ENCODE data around the gene GPBP1L1. TPM values are rescaled to one million over a fixed set of nuclear protein-coding genes. Genes with fewer than 3 reads are reported as not detected.

Gene GPBP1L1
- total and polyA plus RNA-seq, 9 of the 15 experiments (the other 6 are each of a cell fraction or from before 2014, with no cell fraction given) = 86.0 to 216 (median 138) TPM

DNA sequence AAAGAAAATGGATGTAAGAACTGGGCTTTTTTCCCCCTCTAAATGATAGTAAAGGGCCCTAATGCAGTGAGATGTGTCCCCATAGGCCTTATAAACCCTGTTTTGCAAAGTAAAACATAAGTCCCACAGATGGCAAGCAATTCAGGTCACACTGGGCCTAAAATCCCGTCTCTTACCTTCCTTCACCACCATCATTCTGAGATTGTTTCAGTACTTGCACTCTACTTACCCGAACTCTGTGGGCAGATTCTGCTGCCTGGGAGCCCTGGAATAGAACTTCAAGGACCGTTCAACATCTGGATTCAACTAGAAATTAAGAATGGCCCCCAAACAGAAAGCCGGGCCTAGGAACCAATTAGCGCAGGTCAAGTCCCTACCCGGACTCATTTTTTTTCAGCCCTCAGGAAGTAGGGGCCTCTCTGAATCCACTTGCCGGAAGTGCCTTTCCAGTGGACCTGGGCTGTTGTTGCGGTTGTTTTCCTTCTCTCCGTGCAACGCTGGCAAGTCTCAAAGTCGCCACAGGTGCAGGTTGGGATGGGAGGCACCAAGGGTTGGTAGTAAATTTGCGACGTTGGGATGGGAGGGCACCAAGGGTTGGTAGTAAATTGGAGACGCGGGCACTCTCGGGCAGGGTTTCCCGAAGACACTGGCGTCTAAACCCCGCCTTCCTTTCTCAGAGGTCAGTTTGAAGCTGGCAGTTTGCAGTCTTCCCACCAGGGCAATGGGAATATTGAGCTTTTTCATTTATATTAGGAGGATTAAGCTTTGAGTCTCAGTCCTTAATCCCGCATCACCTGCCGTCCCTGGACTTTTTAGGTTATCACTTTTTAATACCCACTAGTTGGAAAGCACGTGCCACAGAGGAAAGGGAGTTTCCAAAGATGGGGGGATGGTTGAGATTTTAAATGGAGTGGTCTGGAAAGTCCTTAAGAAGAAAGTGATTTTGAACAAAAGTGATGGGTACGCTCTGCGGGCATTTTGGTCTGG, 1.7 kb upstream of the GPBP1L1 start, which contains the start of gene TMEM69 (continued):
- TF ChIP-seq, protein P1, sequence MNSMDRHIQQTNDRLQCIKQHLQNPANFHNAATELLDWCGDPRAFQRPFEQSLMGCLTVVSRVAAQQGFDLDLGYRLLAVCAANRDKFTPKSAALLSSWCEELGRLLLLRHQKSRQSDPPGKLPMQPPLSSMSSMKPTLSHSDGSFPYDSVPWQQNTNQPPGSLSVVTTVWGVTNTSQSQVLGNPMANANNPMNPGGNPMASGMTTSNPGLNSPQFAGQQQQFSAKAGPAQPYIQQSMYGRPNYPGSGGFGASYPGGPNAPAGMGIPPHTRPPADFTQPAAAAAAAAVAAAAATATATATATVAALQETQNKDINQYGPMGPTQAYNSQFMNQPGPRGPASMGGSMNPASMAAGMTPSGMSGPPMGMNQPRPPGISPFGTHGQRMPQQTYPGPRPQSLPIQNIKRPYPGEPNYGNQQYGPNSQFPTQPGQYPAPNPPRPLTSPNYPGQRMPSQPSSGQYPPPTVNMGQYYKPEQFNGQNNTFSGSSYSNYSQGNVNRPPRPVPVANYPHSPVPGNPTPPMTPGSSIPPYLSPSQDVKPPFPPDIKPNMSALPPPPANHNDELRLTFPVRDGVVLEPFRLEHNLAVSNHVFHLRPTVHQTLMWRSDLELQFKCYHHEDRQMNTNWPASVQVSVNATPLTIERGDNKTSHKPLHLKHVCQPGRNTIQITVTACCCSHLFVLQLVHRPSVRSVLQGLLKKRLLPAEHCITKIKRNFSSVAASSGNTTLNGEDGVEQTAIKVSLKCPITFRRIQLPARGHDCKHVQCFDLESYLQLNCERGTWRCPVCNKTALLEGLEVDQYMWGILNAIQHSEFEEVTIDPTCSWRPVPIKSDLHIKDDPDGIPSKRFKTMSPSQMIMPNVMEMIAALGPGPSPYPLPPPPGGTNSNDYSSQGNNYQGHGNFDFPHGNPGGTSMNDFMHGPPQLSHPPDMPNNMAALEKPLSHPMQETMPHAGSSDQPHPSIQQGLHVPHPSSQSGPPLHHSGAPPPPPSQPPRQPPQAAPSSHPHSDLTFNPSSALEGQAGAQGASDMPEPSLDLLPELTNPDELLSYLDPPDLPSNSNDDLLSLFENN (IDR thresholded peaks at IDR 0.05; ENCODE audit: low read depth in 2 of 2, low read length in 2 of 2) = peak in 1 of 2 experiments; percentile 74; a peak in 2 of 4 replicates
- TF ChIP-seq TAF15 (IDR thresholded peaks at IDR 0.05; ENCODE audit: low read depth, low read length) (no peak), CHD2 (IDR thresholded peaks at IDR 0.05; ENCODE audit: low read depth, low read length) (no peak; the same call in 1 of the 2 replicates), CCNT2 (IDR thresholded peaks at IDR 0.05; ENCODE audit: borderline replicate concordance, extremely low read depth, insufficient read length, low read depth, low read length) (no peak), ZNF699 (CRISPR knock-in tag; IDR thresholded peaks at IDR 0.05; ENCODE audit: insufficient replicate concordance) (no peak), PKNOX1 (IDR thresholded peaks at IDR 0.05) (peak; percentile 70), POLR3G (IDR thresholded peaks at IDR 0.05; ENCODE audit: extremely low read depth, insufficient read length, insufficient replicate concordance) (no peak), BRF1 (IDR thresholded peaks at IDR 0.05; ENCODE audit: borderline replicate concordance, extremely low read depth, insufficient read length) (no peak), ZNF263 (CRISPR knock-in tag; IDR thresholded peaks at IDR 0.05; ENCODE audit: borderline replicate concordance) (no peak), ZNF175 (CRISPR knock-in tag; IDR thresholded peaks at IDR 0.05; ENCODE audit: low read depth) (peak; percentile 18; the same call in 1 of the 2 replicates), RREB1 (CRISPR knock-in tag; IDR thresholded peaks at IDR 0.05) (0 out of 2 replicates have a peak, but pooled peaks have one; percentile 46), ZBTB34 (CRISPR knock-in tag; IDR thresholded peaks at IDR 0.05) (no peak), CBFA2T3 (IDR thresholded peaks at IDR 0.05) (no peak)

Measured in K562 (cell line).